ENCODE results near the gene CRIM1. TPM values are rescaled to one million over a fixed set of nuclear protein-coding genes. Genes with fewer than 3 reads are reported as not detected.
A peak's percentile ranks its signal among the peaks of the same experiment; 100 is the strongest.
"Not testable (repeated sequence)": the region's sequence is repeated elsewhere in the genome, so short reads cannot be mapped to it uniquely, and the experiment has no call there.

The CRIM1 gene
- total RNA-seq, 1 donor from 2014 or later: 25.8 TPM

- TF ChIP-seq CTCF (IDR thresholded peaks at IDR 0.05; ENCODE audit: unreplicated experiment): peak; percentile 54
- Mint-ChIP-seq H3K36me3 (ENCODE audit: insufficient read depth) (no peaks in the 10 kb centered on the region), H3K27ac (no peak overlapping the region), H3K4me3 (ENCODE audit: low read depth) (no peak overlapping the region), H3K9me3 (ENCODE audit: low read depth) (no peaks in the 10 kb centered on the region), H3K27me3 (peaks cover 9% of the 10 kb centered on the region), H3K4me1 (ENCODE audit: low read depth) (peaks cover 44% of the 10 kb centered on the region)
- no peak for DNase-seq (ENCODE audit: low spot score, unreplicated experiment)
These were observed 3.5 kb downstream of the CRIM1 start for GRCh38 chr2:36359067-36359466.

GRCh38 chr2:36360063-36360462 lies 4.5 kb downstream of the CRIM1 start:
- TF ChIP-seq CTCF (IDR thresholded peaks at IDR 0.05; ENCODE audit: unreplicated experiment): no peak
- Mint-ChIP-seq H3K27ac (no peak overlapping the region), H3K4me3 (ENCODE audit: low read depth) (no peak overlapping the region), H3K36me3 (ENCODE audit: insufficient read depth) (no peaks in the 10 kb centered on the region), H3K9me3 (ENCODE audit: low read depth) (no peaks in the 10 kb centered on the region), H3K4me1 (ENCODE audit: low read depth) (peaks cover 43% of the 10 kb centered on the region), H3K27me3 (no peaks in the 10 kb centered on the region)
- no peak for DNase-seq (ENCODE audit: low spot score, unreplicated experiment)

GRCh38 chr2:36360834-36361233 lies 5.3 kb downstream of the CRIM1 start:
- no peak for TF ChIP-seq CTCF (IDR thresholded peaks at IDR 0.05; ENCODE audit: unreplicated experiment)
- no peak for DNase-seq (ENCODE audit: low spot score, unreplicated experiment)
- Mint-ChIP-seq H3K4me1 (ENCODE audit: low read depth) (peaks cover 46% of the 10 kb centered on the region), H3K9me3 (ENCODE audit: low read depth) (no peaks in the 10 kb centered on the region), H3K36me3 (ENCODE audit: insufficient read depth) (no peaks in the 10 kb centered on the region), H3K4me3 (ENCODE audit: low read depth) (no peak overlapping the region), H3K27ac (no peak overlapping the region), H3K27me3 (no peaks in the 10 kb centered on the region)

- peaks cover 47% of the 10 kb centered on the region for H3K4me1 Mint-ChIP-seq (ENCODE audit: low read depth)
- TF ChIP-seq CTCF (IDR thresholded peaks at IDR 0.05; ENCODE audit: unreplicated experiment): no peak
- H3K27me3 Mint-ChIP-seq: no peaks in the 10 kb centered on the region
- no peak for DNase-seq (ENCODE audit: low spot score, unreplicated experiment)
- no peak overlapping the region for H3K4me3 Mint-ChIP-seq (ENCODE audit: low read depth)
- H3K27ac Mint-ChIP-seq: no peak overlapping the region
- H3K36me3 Mint-ChIP-seq (ENCODE audit: insufficient read depth): no peaks in the 10 kb centered on the region
- no peaks in the 10 kb centered on the region for H3K9me3 Mint-ChIP-seq (ENCODE audit: low read depth)
These were observed 5.8 kb downstream of the CRIM1 start for GRCh38 chr2:36361396-36361795.

DNA sequence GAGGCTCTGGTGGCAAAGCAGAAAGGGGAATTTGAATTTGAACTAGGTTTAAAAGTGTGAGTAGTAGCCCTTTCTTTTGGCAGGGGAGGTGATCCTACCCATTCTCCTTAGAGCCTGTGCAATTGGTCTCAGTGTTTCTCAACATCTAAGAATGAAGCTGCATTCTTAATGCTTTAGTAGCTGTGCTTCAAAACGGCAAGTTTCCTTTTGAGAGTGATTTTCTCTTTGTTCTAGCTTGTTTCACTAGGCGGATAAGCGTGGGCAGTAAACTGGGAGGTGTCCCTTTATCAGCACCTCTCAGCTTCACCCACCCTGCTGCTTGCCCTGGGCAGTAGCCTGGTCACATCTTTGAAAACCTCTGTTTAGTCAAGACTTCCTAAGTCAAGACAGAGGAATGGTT lies 6.7 kb downstream of the CRIM1 start:
- Mint-ChIP-seq H3K27ac (no peak overlapping the region), H3K4me3 (ENCODE audit: low read depth) (no peak overlapping the region)
- no peak for TF ChIP-seq CTCF (IDR thresholded peaks at IDR 0.05; ENCODE audit: unreplicated experiment)

GRCh38 chr2:36363085-36363484 lies 7.5 kb downstream of the CRIM1 start:
- H3K4me1 Mint-ChIP-seq (ENCODE audit: low read depth): peaks cover 55% of the 10 kb centered on the region
- H3K9me3 Mint-ChIP-seq (ENCODE audit: low read depth); H3K27me3 Mint-ChIP-seq; DNase-seq (ENCODE audit: low spot score, unreplicated experiment); H3K27ac Mint-ChIP-seq; H3K4me3 Mint-ChIP-seq (ENCODE audit: low read depth); H3K36me3 Mint-ChIP-seq (ENCODE audit: insufficient read depth): not testable (repeated sequence)

More for the DNA sequence above, 6.7 kb downstream of the CRIM1 start:
- Mint-ChIP-seq H3K4me1 (ENCODE audit: low read depth) (peaks cover 51% of the 10 kb centered on the region), H3K9me3 (ENCODE audit: low read depth) (no peaks in the 10 kb centered on the region), H3K36me3 (ENCODE audit: insufficient read depth) (no peaks in the 10 kb centered on the region), H3K27me3 (no peaks in the 10 kb centered on the region)
- no peak for DNase-seq (ENCODE audit: low spot score, unreplicated experiment)

Measured in progenitor cell of endocrine pancreas (in vitro differentiated cells).